IMR-90 (cell line): Measurements from ENCODE around the gene RAB3GAP2. TPM values are rescaled to one million over a fixed set of nuclear protein-coding genes. Genes with fewer than 3 reads are reported as not detected.

ENCODE experiments used
- ATAC-seq: fragments of 200-7000 bp; cut with Tn5 transposase; 2 replicates; pipeline ENCODE4 v1.9.1; 2020; ENCODE audit warnings: low read depth, mild to moderate bottlenecking, moderate library complexity
- BruUV-seq: library from RNA; stranded (reverse); fragments of 400-500 nt; replicated peaks from 2 replicates; lab custom pipeline; 2021; lab: Mats Ljungman, UMichigan
- CTCF ChIA-PET: fragments of 300-600 bp; formaldehyde crosslinking; extraction: SDS; loops from one replicate; lab custom pipeline; 2021; ENCODE audit warnings: antibody characterized with exemption; lab: Yijun Ruan, JAX
- POLR2A ChIA-PET: fragments of 300-600 bp; sonication (Branson Sonifier 250); formaldehyde crosslinking; loops from one replicate; lab custom pipeline; 2022; ENCODE audit warnings: antibody characterized with exemption; ENCODE audit not compliant: unreplicated experiment; lab: Charles Lee
- DNase-seq: peaks from one replicate; pipeline ENCODE4 v3.0.0; 2013
- H2AFZ ChIP-seq: replicated peaks from 2 replicates; pipeline ENCODE3; 2013; ENCODE audit warnings: low read length, mild to moderate bottlenecking; ENCODE audit not compliant: poor library complexity
- H2AK5ac ChIP-seq: 2 replicates; pipeline ENCODE4 v1.6.1; 2013; ENCODE audit warnings: low read depth, low read length, inconsistent platforms
- H2AK9ac ChIP-seq: replicated peaks from 2 replicates; pipeline ENCODE3; 2013; ENCODE audit warnings: mild to moderate bottlenecking, low read depth, low read length, moderate library complexity; ENCODE audit not compliant: poor library complexity
- H2BK120ac ChIP-seq: 2 replicates; pipeline ENCODE4 v1.6.1; 2013; ENCODE audit warnings: low read depth, low read length, inconsistent platforms
- H2BK15ac ChIP-seq: 3 replicates; pipeline ENCODE4 v1.6.1; 2013; ENCODE audit warnings: low read depth, low read length, inconsistent platforms
- H2BK20ac ChIP-seq: 2 replicates; pipeline ENCODE4 v1.6.1; 2013; ENCODE audit warnings: low read depth, mild to moderate bottlenecking, inconsistent platforms, low read length, moderate library complexity
- H2BK5ac ChIP-seq: 2 replicates; pipeline ENCODE4 v1.6.1; 2013; ENCODE audit warnings: mild to moderate bottlenecking, low read depth, low read length, inconsistent platforms; ENCODE audit not compliant: poor library complexity, severe bottlenecking
- H3K14ac ChIP-seq: replicated peaks from 2 replicates; pipeline ENCODE4 v1.6.1; 2013; ENCODE audit warnings: low read depth, low read length, inconsistent platforms
- H3K18ac ChIP-seq: 2 replicates; pipeline ENCODE4 v1.6.1; 2013; ENCODE audit warnings: low read depth, low read length, control low read depth
- H3K23ac ChIP-seq: 2 replicates; pipeline ENCODE4 v1.6.1; 2013; ENCODE audit warnings: low read depth, low read length, inconsistent platforms
- H3K27ac ChIP-seq: 2 replicates; pipeline ENCODE4 v1.5.1; 2013; ENCODE audit warnings: mild to moderate bottlenecking, control low read depth, low read length; ENCODE audit not compliant: insufficient read depth
- H3K27me3 ChIP-seq: 2 replicates; pipeline ENCODE4 v1.6.1; 2013; ENCODE audit warnings: low read length; ENCODE audit not compliant: control insufficient read depth, insufficient read depth
- H3K36me3 ChIP-seq: 2 replicates; pipeline ENCODE4 v1.6.1; 2013; ENCODE audit warnings: low read length, mixed read lengths; ENCODE audit not compliant: control insufficient read depth, insufficient read depth
- H3K4ac ChIP-seq: 2 replicates; pipeline ENCODE4 v1.6.1; 2013; ENCODE audit warnings: low read depth, low read length, inconsistent platforms
- H3K4me1 ChIP-seq: 2 replicates; pipeline ENCODE4 v1.6.1; 2013; ENCODE audit warnings: low read length, mixed read lengths; ENCODE audit not compliant: control insufficient read depth, insufficient read depth
- H3K4me2 ChIP-seq: 2 replicates; pipeline ENCODE4 v1.6.1; 2013; ENCODE audit warnings: low read depth, mild to moderate bottlenecking, control low read depth, low read length, moderate library complexity
- H3K4me3 ChIP-seq: 2 replicates; pipeline ENCODE4 v1.5.1; 2013; ENCODE audit warnings: low read depth, mild to moderate bottlenecking, control low read depth, low read length, moderate library complexity; ENCODE audit not compliant: insufficient read depth
- H3K56ac ChIP-seq: 2 replicates; pipeline ENCODE4 v1.6.1; 2013; ENCODE audit warnings: low read length, inconsistent platforms; ENCODE audit not compliant: insufficient read depth; ENCODE audit errors: extremely low read depth
- H3K79me1 ChIP-seq, 2 experiments: 2 replicates each; pipeline ENCODE4 v1.6.1; 2013; ENCODE audit warnings: low read length in 2 of 2, inconsistent platforms in 1 of 2, low read depth in 1 of 2
- H3K9ac ChIP-seq: 2 replicates; pipeline ENCODE4 v1.6.1; 2013; ENCODE audit warnings: low read depth, low read length, control low read depth
- H3K9me1 ChIP-seq: 2 replicates; pipeline ENCODE4 v1.6.1; 2013; ENCODE audit warnings: low read length, inconsistent platforms; ENCODE audit not compliant: insufficient read depth
- H3K9me3 ChIP-seq: 2 replicates; pipeline ENCODE4 v1.6.1; 2013; ENCODE audit warnings: low read length; ENCODE audit not compliant: control insufficient read depth, insufficient read depth
- H4K20me1 ChIP-seq: 2 replicates; pipeline ENCODE4 v1.6.1; 2013; ENCODE audit warnings: low read length, inconsistent platforms; ENCODE audit not compliant: insufficient read depth
- H4K5ac ChIP-seq: 2 replicates; pipeline ENCODE4 v1.6.1; 2013; ENCODE audit warnings: mild to moderate bottlenecking, low read depth, low read length, control low read depth
- H4K8ac ChIP-seq, 2 experiments: 2 replicates each; pipeline ENCODE4 v1.6.1; 2013; ENCODE audit warnings: low read depth in 2 of 2, low read length in 2 of 2, control low read depth in 1 of 2, inconsistent platforms in 1 of 2
- H4K91ac ChIP-seq: 2 replicates; pipeline ENCODE4 v1.6.1; 2013; ENCODE audit warnings: low read depth, low read length, inconsistent platforms; ENCODE audit not compliant: insufficient read depth
- CEBPB ChIP-seq: IDR thresholded peaks from 2 replicates; pipeline ENCODE4 v1.6.1; 2012; ENCODE audit warnings: low read depth, low read length, improper control_type of control experiment
- CHD1 ChIP-seq: IDR thresholded peaks from 2 replicates; pipeline ENCODE4 v1.6.1; 2012; ENCODE audit warnings: low read depth, low read length, improper control_type of control experiment
- FOS ChIP-seq: fragments of 150-350 bp; IDR thresholded peaks from 2 replicates; pipeline ENCODE4 v1.6.1; 2016; ENCODE audit warnings: low read depth, low read length
- MAFK ChIP-seq: IDR thresholded peaks from 2 replicates; pipeline ENCODE4 v1.6.1; 2012; ENCODE audit warnings: low read depth, low read length, improper control_type of control experiment
- MAZ ChIP-seq: IDR thresholded peaks from 2 replicates; pipeline ENCODE4 v1.6.1; 2012; ENCODE audit warnings: low read depth, mild to moderate bottlenecking, low read length, improper control_type of control experiment, moderate library complexity, borderline replicate concordance
- MXI1 ChIP-seq: IDR thresholded peaks from 2 replicates; pipeline ENCODE4 v1.6.1; 2012; ENCODE audit warnings: low read depth, mild to moderate bottlenecking, low read length, moderate library complexity, borderline replicate concordance
- RAD21 ChIP-seq: IDR thresholded peaks from 2 replicates; pipeline ENCODE4 v1.6.1; 2012; ENCODE audit warnings: low read length, improper control_type of control experiment
- SMC3 ChIP-seq: fragments of 150-350 bp; IDR thresholded peaks from 2 replicates; pipeline ENCODE4 v1.6.1; 2016; ENCODE audit warnings: low read depth, mild to moderate bottlenecking, antibody characterized with exemption, low read length, moderate library complexity
- USF2 ChIP-seq: fragments of 150-350 bp; IDR thresholded peaks from 2 replicates; pipeline ENCODE4 v1.6.1; 2017; ENCODE audit warnings: mild to moderate bottlenecking, antibody characterized with exemption, low read length, low read depth
- WGBS, 2 experiments: methylation state at CpG; one replicate each; pipeline versions ENCODE4 v1.1.5 to v1.1.7; 2013; ENCODE audit warnings: missing lambda C conversion rate in 2 of 2; ENCODE audit not compliant: insufficient read length in 1 of 2; ENCODE audit errors: extremely low coverage in 2 of 2; 5-methylcytosine and 5-hydroxymethylcytosine counted together
- dilution Hi-C: fragments of 300-500 bp; cut with HindIII; formaldehyde crosslinking; loops from one replicate; pipeline ENCODE4 v1.14.3; 2018; ENCODE audit warnings: low sequenced_read_pairs; ENCODE audit not compliant: unreplicated experiment
- in situ Hi-C: fragments of 300-500 bp; cut with MboI; formaldehyde crosslinking; loops from 3 replicates; pipeline ENCODE4 v1.14.3; 2019; ENCODE audit warnings: low sequenced_read_pairs, inconsistent platforms, mixed read lengths
- intact Hi-C: fragments of 100-400 bp; cut with micrococcal nuclease; formaldehyde crosslinking; loops from 2 replicates; pipeline ENCODE4 v1.10.0; 2022
- polyA plus RNA-seq, 3 experiments: library from polyadenylated mRNA; depleted of rRNA; stranded (reverse); fragments of >200 nt; gene quantifications; 2 replicates each; pipeline ENCODE4 v1.2.3, GENCODE V29; 2012; ENCODE audit warnings: low replicate concordance in 1 of 3
- total RNA-seq: library from RNA; depleted of rRNA; stranded (reverse); fragments of >200 nt; gene quantifications from 2 replicates; pipeline ENCODE4 v1.2.3, GENCODE V29; 2012

Gene RAB3GAP2
- total and polyA plus RNA-seq, 2 of the 4 experiments (the other 2 are of a cell fraction), result 12.3 to 37.8 TPM

GRCh38 chr1:220280249-220280648, 8.0 kb upstream of the RAB3GAP2 start:
- H2BK120ac ChIP-seq, result no peak overlapping the region
- no peak overlapping the region for H2BK5ac ChIP-seq
- in situ Hi-C loops (no loop called here), intact Hi-C loops (loop anchor here (10.0 kb wide), 1 partner anchor 295 kb away; no protein-coding TSS in a partner anchor), dilution Hi-C loops (no loop called here)
- ATAC-seq (no peak), DNase-seq (no peak)
- no peak overlapping the region for H3K23ac ChIP-seq
- H3K36me3 ChIP-seq, result no peaks in the 10 kb centered on the region
- no peak overlapping the region for H3K9ac ChIP-seq
- no peak overlapping the region for H2AFZ ChIP-seq
- H4K5ac ChIP-seq, result no peak overlapping the region
- H3K27me3 ChIP-seq, result peaks cover 19% of the 10 kb centered on the region
- H3K14ac ChIP-seq, result no peak overlapping the region
- H3K27ac ChIP-seq, result no peak overlapping the region
- TF ChIP-seq MAFK (no peak), SMC3 (no peak), USF2 (no peak), RAD21 (no peak), MAZ (no peak), CHD1 (no peak), CEBPB (no peak), MXI1 (no peak), FOS (no peak)
- ChIA-PET CTCF (interaction anchor here (0.9 to 1.2 kb wide), 3 partner anchors 16 to 527 kb away, joined by 3 to 4 read pairs (median 3); no protein-coding TSS in a partner anchor), POLR2A (no interaction called here)
- H3K9me3 ChIP-seq, result no peaks in the 10 kb centered on the region
- H3K9me1 ChIP-seq, result no peaks in the 10 kb centered on the region
- H2AK5ac ChIP-seq, result no peak overlapping the region
- H3K4me1 ChIP-seq, result no peaks in the 10 kb centered on the region
- H2BK15ac ChIP-seq, result no peak overlapping the region
- H3K56ac ChIP-seq, result no peak overlapping the region
- no peak overlapping the region for H3K4me2 ChIP-seq
- no TSS peak for BruUV-seq
- no peak overlapping the region for H3K4me3 ChIP-seq
- H2AK9ac ChIP-seq, result no peak overlapping the region
- H4K8ac ChIP-seq, result no peak overlapping the region
- H2BK20ac ChIP-seq, result no peak overlapping the region
- no peak overlapping the region for H4K91ac ChIP-seq
- no CpG with 5 or more reads among the region's 3 CpGs for WGBS, 2 experiments
- no peaks in the 10 kb centered on the region for H3K79me1 ChIP-seq
- H3K4ac ChIP-seq, result no peak overlapping the region
- no peak overlapping the region for H3K18ac ChIP-seq
- H4K20me1 ChIP-seq, result no peaks in the 10 kb centered on the region
